ENCODE results near the gene PHF19.

PHF19 gene

GRCh38 chr9:120891884-120892747, 15.1 kb upstream of the PHF19 start:
- Histone ChIP-seq H3K27me3 (ENCODE audit: control insufficient read depth in 2 of 2, insufficient read depth in 2 of 2, low read length in 2 of 2) (no peaks in the 10 kb centered on the region), H3K4me1 (ENCODE audit: control insufficient read depth in 2 of 2, insufficient read depth in 2 of 2, low read length in 2 of 2) (peaks cover 16 to 18% of the 10 kb centered on the region in 2 donors), H3K4me3 (ENCODE audit: low read length in 2 of 2) (no peak overlapping the region), H3K9me3 (ENCODE audit: control insufficient read depth in 2 of 2, low read length in 2 of 2) (no peaks in the 10 kb centered on the region), H3K27ac (ENCODE audit: low read depth in 2 of 2, low read length in 2 of 2) (peak overlapping the region; percentile 13 to 59), H3K9ac (ENCODE audit: low read depth in 1 of 2, low read length in 2 of 2) (no peak overlapping the region), H3K36me3 (ENCODE audit: control insufficient read depth in 2 of 2, insufficient read depth in 2 of 2, low read length in 2 of 2) (no peaks in the 10 kb centered on the region)

GRCh38 chr9:120891245-120891883, 14.4 kb upstream of the PHF19 start:
- H3K36me3 ChIP-seq (ENCODE audit: control insufficient read depth in 2 of 2, insufficient read depth in 2 of 2, low read length in 2 of 2), result no peaks in the 10 kb centered on the region
- peak overlapping the region; percentile 13 to 59 for H3K27ac ChIP-seq (ENCODE audit: low read depth in 2 of 2, low read length in 2 of 2)
- no peak overlapping the region for H3K9ac ChIP-seq (ENCODE audit: low read depth in 1 of 2, low read length in 2 of 2)
- H3K4me1 ChIP-seq (ENCODE audit: control insufficient read depth in 2 of 2, insufficient read depth in 2 of 2, low read length in 2 of 2), result peaks cover 16 to 19% of the 10 kb centered on the region in 2 donors
- no peak overlapping the region for H3K4me3 ChIP-seq (ENCODE audit: low read length in 2 of 2)
- no peaks in the 10 kb centered on the region for H3K9me3 ChIP-seq (ENCODE audit: control insufficient read depth in 2 of 2, low read length in 2 of 2)
- no peaks in the 10 kb centered on the region for H3K27me3 ChIP-seq (ENCODE audit: control insufficient read depth in 2 of 2, insufficient read depth in 2 of 2, low read length in 2 of 2)

GRCh38 chr9:120890320-120891244, 13.6 kb upstream of the PHF19 start:
- H3K9me3 ChIP-seq (ENCODE audit: control insufficient read depth in 2 of 2, low read length in 2 of 2), result no peaks in the 10 kb centered on the region
- H3K9ac ChIP-seq (ENCODE audit: low read depth in 1 of 2, low read length in 2 of 2), result peak overlapping the region in 1 of 2 donors; percentile 22
- H3K4me1 ChIP-seq (ENCODE audit: control insufficient read depth in 2 of 2, insufficient read depth in 2 of 2, low read length in 2 of 2), result peaks cover 21 to 27% of the 10 kb centered on the region in 2 donors
- H3K4me3 ChIP-seq (ENCODE audit: low read length in 2 of 2), result no peak overlapping the region
- peak overlapping the region; percentile 15 to 59 for H3K27ac ChIP-seq (ENCODE audit: low read depth in 2 of 2, low read length in 2 of 2)
- no peaks in the 10 kb centered on the region for H3K27me3 ChIP-seq (ENCODE audit: control insufficient read depth in 2 of 2, insufficient read depth in 2 of 2, low read length in 2 of 2)
- H3K36me3 ChIP-seq (ENCODE audit: control insufficient read depth in 2 of 2, insufficient read depth in 2 of 2, low read length in 2 of 2), result no peaks in the 10 kb centered on the region

- Histone ChIP-seq H3K9me3 (ENCODE audit: control insufficient read depth in 2 of 2, low read length in 2 of 2) (no peaks in the 10 kb centered on the region), H3K27me3 (ENCODE audit: control insufficient read depth in 2 of 2, insufficient read depth in 2 of 2, low read length in 2 of 2) (no peaks in the 10 kb centered on the region), H3K27ac (ENCODE audit: low read depth in 2 of 2, low read length in 2 of 2) (peak overlapping the region; percentile 15 to 23), H3K4me3 (ENCODE audit: low read length in 2 of 2) (no peak overlapping the region), H3K9ac (ENCODE audit: low read depth in 1 of 2, low read length in 2 of 2) (no peak overlapping the region), H3K36me3 (ENCODE audit: control insufficient read depth in 2 of 2, insufficient read depth in 2 of 2, low read length in 2 of 2) (no peaks in the 10 kb centered on the region), H3K4me1 (ENCODE audit: control insufficient read depth in 2 of 2, insufficient read depth in 2 of 2, low read length in 2 of 2) (peaks cover 22 to 28% of the 10 kb centered on the region in 2 donors)
Observed at GRCh38 chr9:120889606-120890271, 12.8 kb upstream of the PHF19 start.

GRCh38 chr9:120888626-120889025, 11.6 kb upstream of the PHF19 start:
- Histone ChIP-seq H3K36me3 (ENCODE audit: control insufficient read depth in 2 of 2, insufficient read depth in 2 of 2, low read length in 2 of 2) (no peaks in the 10 kb centered on the region), H3K27me3 (ENCODE audit: control insufficient read depth in 2 of 2, insufficient read depth in 2 of 2, low read length in 2 of 2) (no peaks in the 10 kb centered on the region), H3K9ac (ENCODE audit: low read depth in 1 of 2, low read length in 2 of 2) (no peak overlapping the region), H3K4me3 (ENCODE audit: low read length in 2 of 2) (no peak overlapping the region), H3K27ac (ENCODE audit: low read depth in 2 of 2, low read length in 2 of 2) (peak overlapping the region in 1 of 2 donors; percentile 6), H3K9me3 (ENCODE audit: control insufficient read depth in 2 of 2, low read length in 2 of 2) (no peaks in the 10 kb centered on the region), H3K4me1 (ENCODE audit: control insufficient read depth in 2 of 2, insufficient read depth in 2 of 2, low read length in 2 of 2) (peaks cover 22 to 28% of the 10 kb centered on the region in 2 donors)

- H3K27me3 ChIP-seq (ENCODE audit: control insufficient read depth in 2 of 2, insufficient read depth in 2 of 2, low read length in 2 of 2), result no peaks in the 10 kb centered on the region
- no peaks in the 10 kb centered on the region for H3K9me3 ChIP-seq (ENCODE audit: control insufficient read depth in 2 of 2, low read length in 2 of 2)
- no peak overlapping the region for H3K27ac ChIP-seq (ENCODE audit: low read depth in 2 of 2, low read length in 2 of 2)
- no peak overlapping the region for H3K4me3 ChIP-seq (ENCODE audit: low read length in 2 of 2)
- H3K4me1 ChIP-seq (ENCODE audit: control insufficient read depth in 2 of 2, insufficient read depth in 2 of 2, low read length in 2 of 2), result peaks cover 13 to 19% of the 10 kb centered on the region in 2 donors
- H3K36me3 ChIP-seq (ENCODE audit: control insufficient read depth in 2 of 2, insufficient read depth in 2 of 2, low read length in 2 of 2), result no peaks in the 10 kb centered on the region
- no peak overlapping the region for H3K9ac ChIP-seq (ENCODE audit: low read depth in 1 of 2, low read length in 2 of 2)
Observed at GRCh38 chr9:120886490-120886967, 9.5 kb upstream of the PHF19 start.

- Histone ChIP-seq H3K27ac (ENCODE audit: low read depth in 2 of 2, low read length in 2 of 2) (peak overlapping the region in 1 of 2 donors; percentile 46), H3K9ac (ENCODE audit: low read depth in 1 of 2, low read length in 2 of 2) (no peak overlapping the region), H3K4me3 (ENCODE audit: low read length in 2 of 2) (no peak overlapping the region), H3K9me3 (ENCODE audit: control insufficient read depth in 2 of 2, low read length in 2 of 2) (no peaks in the 10 kb centered on the region), H3K36me3 (ENCODE audit: control insufficient read depth in 2 of 2, insufficient read depth in 2 of 2, low read length in 2 of 2) (no peaks in the 10 kb centered on the region), H3K27me3 (ENCODE audit: control insufficient read depth in 2 of 2, insufficient read depth in 2 of 2, low read length in 2 of 2) (no peaks in the 10 kb centered on the region), H3K4me1 (ENCODE audit: control insufficient read depth in 2 of 2, insufficient read depth in 2 of 2, low read length in 2 of 2) (peaks cover 11 to 17% of the 10 kb centered on the region in 2 donors)
Observed at GRCh38 chr9:120885958-120886357, 9.0 kb upstream of the PHF19 start.

- no peak overlapping the region for H3K4me3 ChIP-seq (ENCODE audit: low read length in 2 of 2)
- no peaks in the 10 kb centered on the region for H3K36me3 ChIP-seq (ENCODE audit: control insufficient read depth in 2 of 2, insufficient read depth in 2 of 2, low read length in 2 of 2)
- peak overlapping the region in 1 of 2 donors; percentile 46 for H3K27ac ChIP-seq (ENCODE audit: low read depth in 2 of 2, low read length in 2 of 2)
- H3K9me3 ChIP-seq (ENCODE audit: control insufficient read depth in 2 of 2, low read length in 2 of 2), result no peaks in the 10 kb centered on the region
- H3K9ac ChIP-seq (ENCODE audit: low read depth in 1 of 2, low read length in 2 of 2), result no peak overlapping the region
- H3K4me1 ChIP-seq (ENCODE audit: control insufficient read depth in 2 of 2, insufficient read depth in 2 of 2, low read length in 2 of 2), result peaks cover 10 to 12% of the 10 kb centered on the region in 2 donors
- H3K27me3 ChIP-seq (ENCODE audit: control insufficient read depth in 2 of 2, insufficient read depth in 2 of 2, low read length in 2 of 2), result no peaks in the 10 kb centered on the region
Observed at GRCh38 chr9:120885457-120885856, 8.5 kb upstream of the PHF19 start.

- peaks cover 9 to 14% of the 10 kb centered on the region in 2 donors for H3K4me1 ChIP-seq (ENCODE audit: control insufficient read depth in 2 of 2, insufficient read depth in 2 of 2, low read length in 2 of 2)
- no peaks in the 10 kb centered on the region for H3K36me3 ChIP-seq (ENCODE audit: control insufficient read depth in 2 of 2, insufficient read depth in 2 of 2, low read length in 2 of 2)
- H3K27ac ChIP-seq (ENCODE audit: low read depth in 2 of 2, low read length in 2 of 2), result no peak overlapping the region
- H3K9ac ChIP-seq (ENCODE audit: low read depth in 1 of 2, low read length in 2 of 2), result no peak overlapping the region
- no peaks in the 10 kb centered on the region for H3K9me3 ChIP-seq (ENCODE audit: control insufficient read depth in 2 of 2, low read length in 2 of 2)
- no peak overlapping the region for H3K4me3 ChIP-seq (ENCODE audit: low read length in 2 of 2)
- no peaks in the 10 kb centered on the region for H3K27me3 ChIP-seq (ENCODE audit: control insufficient read depth in 2 of 2, insufficient read depth in 2 of 2, low read length in 2 of 2)
Observed at GRCh38 chr9:120883608-120883996, 6.6 kb upstream of the PHF19 start.

Measured in mucosa of rectum (tissue), 2 donors.